ENCODE data around the gene DST. TPM values are rescaled to one million over a fixed set of nuclear protein-coding genes. Genes with fewer than 3 reads are reported as not detected.

The DST gene
- total RNA-seq, 1 experiment from 2014 or later: 71.8 TPM

DNA sequence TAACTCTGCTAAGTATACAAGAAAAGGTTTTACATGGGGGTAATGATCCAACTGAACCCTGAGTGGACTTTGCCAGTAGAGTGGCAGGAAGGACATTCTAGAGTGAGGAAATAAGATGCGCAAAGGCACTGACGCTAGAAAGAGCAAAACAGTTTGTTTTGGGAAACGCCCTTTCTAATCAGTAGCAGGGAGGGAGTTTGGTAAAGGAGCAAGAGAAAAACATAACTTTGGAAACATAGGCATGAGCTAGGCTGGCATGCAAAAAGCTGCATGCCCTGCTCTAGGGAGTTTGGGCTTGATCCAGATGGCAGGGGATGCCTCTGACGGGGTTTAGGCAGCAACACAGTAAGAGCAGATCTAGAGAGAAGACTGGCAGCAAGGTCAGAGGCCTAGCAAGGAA is 135.2 kb downstream of the DST start:
- TF ChIP-seq EZH2 (IDR thresholded peaks at IDR 0.05; ENCODE audit: borderline replicate concordance, low read depth, low read length, poor library complexity, severe bottlenecking): no peak
- TF ChIP-seq, protein P1, sequence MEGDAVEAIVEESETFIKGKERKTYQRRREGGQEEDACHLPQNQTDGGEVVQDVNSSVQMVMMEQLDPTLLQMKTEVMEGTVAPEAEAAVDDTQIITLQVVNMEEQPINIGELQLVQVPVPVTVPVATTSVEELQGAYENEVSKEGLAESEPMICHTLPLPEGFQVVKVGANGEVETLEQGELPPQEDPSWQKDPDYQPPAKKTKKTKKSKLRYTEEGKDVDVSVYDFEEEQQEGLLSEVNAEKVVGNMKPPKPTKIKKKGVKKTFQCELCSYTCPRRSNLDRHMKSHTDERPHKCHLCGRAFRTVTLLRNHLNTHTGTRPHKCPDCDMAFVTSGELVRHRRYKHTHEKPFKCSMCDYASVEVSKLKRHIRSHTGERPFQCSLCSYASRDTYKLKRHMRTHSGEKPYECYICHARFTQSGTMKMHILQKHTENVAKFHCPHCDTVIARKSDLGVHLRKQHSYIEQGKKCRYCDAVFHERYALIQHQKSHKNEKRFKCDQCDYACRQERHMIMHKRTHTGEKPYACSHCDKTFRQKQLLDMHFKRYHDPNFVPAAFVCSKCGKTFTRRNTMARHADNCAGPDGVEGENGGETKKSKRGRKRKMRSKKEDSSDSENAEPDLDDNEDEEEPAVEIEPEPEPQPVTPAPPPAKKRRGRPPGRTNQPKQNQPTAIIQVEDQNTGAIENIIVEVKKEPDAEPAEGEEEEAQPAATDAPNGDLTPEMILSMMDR (conservative IDR thresholded peaks at IDR 0.05; ENCODE audit: low read depth, low read length): no peak
- no peak overlapping the region for H3K27ac ChIP-seq (ENCODE audit: low read depth, low read length, poor library complexity, severe bottlenecking)
- ChIA-PET POLR2A (ENCODE audit: low non-redundant PET) (no interaction called here), CTCF (no interaction called here)
- no peaks in the 10 kb centered on the region for H3K36me3 ChIP-seq (ENCODE audit: insufficient read depth, low read length, poor library complexity, severe bottlenecking)
- no peaks in the 10 kb centered on the region for H3K27me3 ChIP-seq (replicated peaks; ENCODE audit: insufficient read depth, low read depth, low read length, poor library complexity)
- H3K4me3 ChIP-seq (ENCODE audit: low read depth, low read length, poor library complexity, severe bottlenecking): no peak overlapping the region
- no peaks in the 10 kb centered on the region for H3K9me3 ChIP-seq (ENCODE audit: low read depth, low read length, poor library complexity, severe bottlenecking)
- H3K4me1 ChIP-seq (ENCODE audit: insufficient read depth, low read length, poor library complexity, severe bottlenecking): no peaks in the 10 kb centered on the region
- intact Hi-C loops (cut with micrococcal nuclease; ENCODE audit: unreplicated experiment): no loop called here
- no peak for DNase-seq (ENCODE audit: low spot score)
- no TSS peak for BruUV-seq (replicated peaks)

- BruUV-seq (replicated peaks): no TSS peak
- intact Hi-C loops (cut with micrococcal nuclease; ENCODE audit: unreplicated experiment): no loop called here
- POLR2A ChIA-PET (ENCODE audit: low non-redundant PET): no interaction called here
Measured at GRCh38 chr6:56505512-56506260, 137.0 kb downstream of the DST start.

GRCh38 chr6:56501993-56502392 is 140.7 kb downstream of the DST start:
- Histone ChIP-seq H3K4me3 (ENCODE audit: low read depth, low read length, poor library complexity, severe bottlenecking) (no peak overlapping the region), H3K36me3 (ENCODE audit: insufficient read depth, low read length, poor library complexity, severe bottlenecking) (peaks cover 6% of the 10 kb centered on the region)
- no peak for DNase-seq (ENCODE audit: low spot score)

More at GRCh38 chr6:56505512-56506260, 137.0 kb downstream of the DST start:
- Histone ChIP-seq H3K36me3 (ENCODE audit: insufficient read depth, low read length, poor library complexity, severe bottlenecking) (peaks cover 2% of the 10 kb centered on the region), H3K27me3 (replicated peaks; ENCODE audit: insufficient read depth, low read depth, low read length, poor library complexity) (no peaks in the 10 kb centered on the region), H3K4me3 (ENCODE audit: low read depth, low read length, poor library complexity, severe bottlenecking) (no peak overlapping the region), H3K4me1 (ENCODE audit: insufficient read depth, low read length, poor library complexity, severe bottlenecking) (no peaks in the 10 kb centered on the region), H3K9me3 (ENCODE audit: low read depth, low read length, poor library complexity, severe bottlenecking) (no peaks in the 10 kb centered on the region), H3K27ac (ENCODE audit: low read depth, low read length, poor library complexity, severe bottlenecking) (no peak overlapping the region)
- TF ChIP-seq, protein P1 (conservative IDR thresholded peaks at IDR 0.05; ENCODE audit: low read depth, low read length): no peak
- TF ChIP-seq EZH2 (IDR thresholded peaks at IDR 0.05; ENCODE audit: borderline replicate concordance, low read depth, low read length, poor library complexity, severe bottlenecking): no peak
- DNase-seq (ENCODE audit: low spot score): no peak
- CTCF ChIA-PET: no interaction called here

More at GRCh38 chr6:56501993-56502392, 140.7 kb downstream of the DST start:
- intact Hi-C loops (cut with micrococcal nuclease; ENCODE audit: unreplicated experiment): no loop called here
- H3K27me3 ChIP-seq (replicated peaks; ENCODE audit: insufficient read depth, low read depth, low read length, poor library complexity): no peaks in the 10 kb centered on the region
- TF ChIP-seq EZH2 (IDR thresholded peaks at IDR 0.05; ENCODE audit: borderline replicate concordance, low read depth, low read length, poor library complexity, severe bottlenecking): no peak
- TF ChIP-seq, protein P1 (conservative IDR thresholded peaks at IDR 0.05; ENCODE audit: low read depth, low read length): no peak
- no peaks in the 10 kb centered on the region for H3K9me3 ChIP-seq (ENCODE audit: low read depth, low read length, poor library complexity, severe bottlenecking)
- no peak overlapping the region for H3K27ac ChIP-seq (ENCODE audit: low read depth, low read length, poor library complexity, severe bottlenecking)
- ChIA-PET CTCF (no interaction called here), POLR2A (ENCODE audit: low non-redundant PET) (no interaction called here)
- H3K4me1 ChIP-seq (ENCODE audit: insufficient read depth, low read length, poor library complexity, severe bottlenecking): no peaks in the 10 kb centered on the region
- no TSS peak for BruUV-seq (replicated peaks)
